Cerebellar nuclear complex (tissue), 1 donor: Measurements from ENCODE around the gene PSORS1C1.
"Not testable (repeated sequence)": the region's sequence is repeated elsewhere in the genome, so short reads cannot be mapped to it uniquely, and the experiment has no call there.

Experiments
- DNase-seq, 2 experiments: peaks; one replicate each; lab custom pipeline; 2025; lab: John Stamatoyannopoulos, UW

PSORS1C1 gene

GRCh38 chr6:31178143-31179041, 63.8 kb downstream of the PSORS1C1 start:
- DNase-seq = no peak

- DNase-seq = no peak
Measured at GRCh38 chr6:31179042-31179386, 64.4 kb downstream of the PSORS1C1 start.

GRCh38 chr6:31179896-31180295, 65.3 kb downstream of the PSORS1C1 start:
- DNase-seq = no peak

- DNase-seq = no peak
Measured at GRCh38 chr6:31180500-31180899, 65.9 kb downstream of the PSORS1C1 start.

- DNase-seq = not testable (repeated sequence)
Measured at GRCh38 chr6:31183287-31183686, 68.7 kb downstream of the PSORS1C1 start.

GRCh38 chr6:31183859-31184258, 69.3 kb downstream of the PSORS1C1 start:
- DNase-seq = not testable (repeated sequence)

- not testable (repeated sequence) for DNase-seq
Measured at GRCh38 chr6:31185695-31186051, 71.1 kb downstream of the PSORS1C1 start.

- DNase-seq = no peak
Measured at GRCh38 chr6:31186052-31186734, 71.6 kb downstream of the PSORS1C1 start.

- no peak for DNase-seq
Measured at GRCh38 chr6:31187780-31188194, 73.2 kb downstream of the PSORS1C1 start.

- not testable (repeated sequence) for DNase-seq
Measured at GRCh38 chr6:31189223-31189622, 74.6 kb downstream of the PSORS1C1 start.
